Measurements from ENCODE around the gene PRX.
"Not testable (repeated sequence)": the region's sequence is repeated elsewhere in the genome, so short reads cannot be mapped to it uniquely, and the experiment has no call there.

Gene PRX

DNA sequence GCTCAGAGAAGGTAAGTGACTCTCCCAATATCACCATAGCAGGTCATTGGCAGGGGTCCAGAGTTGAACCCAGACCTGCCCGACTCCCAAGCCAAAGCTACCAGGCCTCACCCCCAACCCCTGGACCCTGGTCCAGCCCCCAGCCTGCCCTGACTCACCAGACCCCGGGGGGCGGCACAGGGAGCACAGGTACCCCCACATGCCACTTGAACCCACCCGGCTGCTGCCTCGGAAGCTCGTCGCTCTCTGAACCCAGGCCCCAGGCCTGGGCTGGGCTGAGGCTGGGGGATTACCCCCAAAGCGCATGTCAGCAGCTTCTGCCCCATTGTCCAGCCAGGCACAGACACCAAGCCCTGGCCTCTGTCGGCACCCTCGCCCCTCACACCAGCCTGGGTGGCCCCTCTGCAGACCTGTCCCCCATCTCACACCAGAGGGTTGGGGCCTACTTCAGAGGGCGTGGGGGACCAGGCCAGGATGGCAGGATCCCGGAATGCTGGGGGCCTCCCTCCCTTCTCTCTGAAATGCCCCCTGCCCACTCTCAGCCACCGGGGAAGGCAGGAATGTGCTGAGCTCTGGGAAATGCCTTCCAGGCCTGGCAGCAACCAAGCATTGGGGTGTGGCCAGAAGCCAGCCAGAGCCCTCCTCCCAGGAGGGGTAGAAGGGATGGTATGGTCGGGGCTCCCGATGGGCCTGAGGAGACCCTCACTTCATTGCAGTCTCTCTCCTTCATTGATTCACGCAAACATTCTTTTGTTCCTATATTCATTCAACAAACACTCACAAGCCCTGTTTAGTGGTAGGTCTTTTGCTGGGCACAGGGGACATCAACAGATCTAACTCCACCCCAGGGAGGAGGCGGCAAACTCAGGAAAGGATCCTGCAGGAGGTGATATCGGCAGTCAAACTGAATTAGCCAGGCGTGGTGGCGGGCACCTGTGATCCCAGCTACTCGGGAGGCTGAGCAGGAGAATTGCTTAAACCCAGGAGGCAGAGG lies 1.7 kb upstream of the PRX start:
- DNase-seq: no peak

- no peak for DNase-seq
These were observed 312 bp downstream of the PRX start for GRCh38 chr19:40412866-40413265.

DNA sequence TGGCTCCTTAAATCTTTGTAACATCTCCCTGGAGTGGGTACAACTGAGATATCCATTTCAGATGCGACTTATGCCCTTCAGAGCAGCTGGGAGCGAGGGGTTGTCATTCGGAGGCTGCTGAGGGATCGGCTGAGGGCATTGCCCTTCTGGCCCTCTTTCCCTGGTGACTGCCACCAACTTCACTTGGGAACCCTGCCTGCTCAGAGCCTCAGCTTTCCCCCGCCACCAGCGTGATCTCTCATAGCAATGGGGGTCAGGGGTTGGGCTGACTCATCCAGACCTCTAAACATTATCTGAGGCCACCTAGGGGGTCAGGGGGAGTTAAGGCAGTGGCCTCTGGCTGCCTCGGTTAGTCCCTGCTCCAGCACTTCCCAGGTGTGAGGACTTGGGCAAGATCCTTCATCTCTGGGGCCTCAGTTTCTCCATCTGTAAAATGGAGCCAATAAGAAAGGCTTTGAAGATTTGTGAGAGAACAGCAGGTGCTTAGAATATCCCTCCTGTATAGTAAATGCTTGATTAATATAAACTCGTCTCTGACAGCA lies 1.1 kb downstream of the PRX start:
- no peak for DNase-seq

DNA sequence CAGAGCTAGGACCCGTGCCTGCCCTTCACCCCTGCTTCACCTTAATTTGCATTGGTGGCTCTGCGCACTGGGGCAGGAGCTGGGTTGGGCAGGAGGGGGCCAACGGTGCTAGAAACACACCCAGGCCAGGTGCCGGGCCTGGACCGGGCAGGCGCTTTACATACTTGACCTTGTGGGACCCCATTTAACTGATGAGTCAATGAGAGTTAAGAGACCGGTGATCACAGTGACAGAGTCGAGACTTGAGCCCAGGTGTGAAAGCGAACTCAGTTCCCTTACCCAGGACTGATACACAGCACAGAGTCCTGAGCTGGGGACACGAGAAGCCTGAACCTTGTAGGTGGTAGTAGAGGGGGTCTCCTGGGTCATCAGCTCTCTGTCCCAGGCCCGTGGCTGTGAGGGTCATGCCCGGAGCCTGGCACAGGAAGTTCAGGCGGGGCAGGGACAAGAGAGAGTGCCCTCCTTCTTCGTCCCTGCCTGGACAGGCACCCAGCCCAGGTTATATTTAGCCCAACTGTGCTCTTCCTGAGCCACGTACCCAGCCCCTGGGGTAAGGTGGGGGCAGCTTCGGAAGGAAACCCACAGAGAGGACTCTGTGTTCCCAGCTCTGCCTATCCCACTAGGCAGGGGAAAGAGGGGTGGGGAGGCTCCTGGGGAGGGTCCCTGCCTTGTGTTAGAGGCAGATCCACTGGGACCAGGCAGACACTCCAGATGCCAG lies 1.9 kb downstream of the PRX start:
- DNase-seq: no peak

- DNase-seq: no peak
These were observed 3.2 kb downstream of the PRX start for GRCh38 chr19:40410030-40410389.

DNA sequence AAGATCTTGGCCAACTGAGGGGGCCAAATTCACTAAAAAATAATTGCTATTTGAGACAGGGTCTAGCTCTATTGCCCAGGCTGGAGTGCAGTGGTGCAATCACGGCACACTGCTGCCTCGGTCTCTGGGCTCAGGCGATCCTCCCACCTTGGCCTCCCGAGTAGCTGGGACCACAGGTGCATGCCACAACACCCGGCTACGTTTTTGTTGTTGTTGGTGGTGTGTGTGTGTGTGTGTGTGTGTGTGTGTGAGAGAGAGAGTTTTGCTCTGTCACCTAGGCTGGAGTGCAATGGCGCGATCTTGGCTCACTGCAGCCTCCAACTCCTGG lies 4.6 kb downstream of the PRX start:
- DNase-seq: not testable (repeated sequence)

DNA sequence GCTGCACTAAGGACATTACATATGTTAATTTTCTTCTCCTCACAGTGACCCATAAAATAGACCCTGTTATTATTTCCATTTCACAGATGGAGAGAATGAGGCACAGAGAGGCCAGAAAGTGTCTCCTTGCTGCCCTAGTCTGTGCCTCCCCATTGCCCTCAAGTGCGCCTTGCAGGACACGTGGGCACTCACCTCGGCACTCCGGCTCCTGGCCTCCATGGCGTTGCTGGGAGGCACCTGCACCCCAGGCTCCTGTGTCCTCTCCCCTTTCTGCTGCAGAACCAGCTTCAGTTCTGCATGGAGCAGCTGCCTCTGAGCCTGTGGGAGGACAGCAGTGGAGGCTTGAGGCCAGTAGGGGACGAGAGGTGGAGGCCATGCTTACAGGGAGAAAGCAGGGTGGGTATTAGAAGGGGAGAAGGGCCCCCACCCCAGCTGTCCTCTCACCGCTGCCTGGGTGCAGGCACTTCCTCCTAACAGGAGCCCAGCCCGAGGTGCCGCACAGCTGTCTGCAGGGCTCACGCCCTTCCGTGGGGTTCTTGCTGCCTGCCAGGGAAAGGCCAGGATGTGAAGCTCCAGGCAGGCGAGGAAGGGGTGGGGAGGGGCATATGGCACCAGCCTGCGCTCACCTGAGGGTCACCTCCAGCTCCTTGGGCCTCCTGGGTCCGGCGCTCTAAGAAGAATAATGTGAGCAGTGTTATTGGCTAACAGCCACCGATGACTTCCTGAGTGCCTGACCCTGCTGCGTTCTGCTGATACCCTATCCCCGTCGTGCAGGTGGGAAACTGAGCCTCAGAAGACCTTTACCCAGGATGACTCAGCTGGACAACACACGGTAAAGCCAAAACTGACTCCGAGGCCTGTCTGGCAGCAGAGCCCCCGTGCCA lies 5.2 kb downstream of the PRX start:
- DNase-seq: no peak

- peak; percentile 80 to 81 for DNase-seq
These were observed 9.8 kb downstream of the PRX start for GRCh38 chr19:40403262-40403984.

DNA sequence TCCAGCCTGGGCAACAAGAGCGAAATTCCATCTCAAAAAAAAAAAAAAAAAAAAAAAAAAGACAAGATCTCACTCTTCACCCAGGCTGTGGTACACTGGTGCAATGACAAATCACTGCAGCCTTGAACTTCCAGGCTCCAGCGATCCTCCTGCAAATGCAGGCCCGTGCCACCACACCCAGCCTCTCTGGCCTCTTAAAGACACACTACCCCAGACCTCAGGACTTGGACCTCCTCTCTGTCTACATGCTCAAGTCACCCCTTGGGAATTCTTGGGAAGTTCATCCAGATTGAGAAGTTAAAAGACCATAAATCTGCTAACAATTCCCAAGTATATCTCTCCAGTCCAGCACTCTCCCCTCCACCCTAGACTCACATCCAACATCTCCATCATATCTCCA lies 12.6 kb downstream of the PRX start:
- no peak for DNase-seq

DNA sequence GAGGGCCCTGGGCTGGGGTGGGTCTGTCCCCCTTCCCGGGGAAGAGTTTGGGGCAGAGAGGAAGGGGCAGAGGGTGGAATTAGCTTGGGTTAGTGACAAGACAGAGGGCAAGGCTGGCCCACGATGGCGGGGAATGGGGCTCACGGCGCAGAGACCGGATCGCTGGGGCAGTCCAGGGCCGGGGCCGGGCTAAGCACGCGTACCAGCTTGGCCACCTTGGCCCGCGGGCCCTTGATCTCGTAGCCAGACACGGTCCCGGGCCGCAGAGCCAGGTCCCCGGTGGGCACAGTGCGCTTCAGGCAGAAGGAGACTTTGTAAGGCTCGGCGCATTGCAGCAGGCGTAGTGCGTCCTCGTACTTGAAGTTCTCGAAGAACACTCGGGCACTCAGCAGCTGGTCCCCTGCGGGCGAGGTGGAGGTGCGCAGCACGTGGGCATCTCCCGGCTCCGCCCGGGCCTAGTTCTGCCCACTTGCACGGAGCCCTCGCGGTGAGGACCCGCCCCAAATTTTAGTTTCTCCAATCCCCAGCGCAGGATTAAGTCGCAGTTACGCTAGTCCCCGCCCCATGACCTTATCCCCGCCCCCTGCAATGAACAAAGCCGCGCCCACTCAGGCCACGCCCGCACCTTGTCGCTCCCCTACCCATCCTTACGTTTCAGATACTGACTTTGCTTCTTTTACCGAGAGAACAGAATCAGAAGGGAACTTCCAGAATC lies 14.6 kb downstream of the PRX start:
- DNase-seq: no peak

DNA sequence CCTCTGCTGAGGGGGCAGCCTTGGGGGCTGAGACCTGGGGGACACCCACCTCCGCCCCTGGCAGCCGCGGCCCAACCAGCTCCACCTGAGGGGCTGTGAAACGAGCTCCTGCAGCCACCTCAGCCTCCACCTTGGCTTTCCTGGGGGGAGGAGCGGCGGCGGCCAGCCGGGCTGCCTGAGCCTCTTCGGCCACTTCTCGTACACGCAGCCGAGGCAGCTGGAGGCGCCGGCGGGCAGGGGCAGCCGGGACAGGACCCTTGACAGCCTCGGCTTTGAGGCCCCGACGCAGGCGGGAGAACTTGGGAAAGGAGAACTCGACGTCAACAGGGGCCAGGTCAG lies 15.6 kb downstream of the PRX start:
- DNase-seq: no peak

- no peak for DNase-seq
These were observed 16.2 kb downstream of the PRX start for GRCh38 chr19:40396886-40397567.

GRCh38 chr19:40395956-40396355 lies 17.2 kb downstream of the PRX start:
- DNase-seq: no peak

- no peak for DNase-seq
These were observed 18.4 kb downstream of the PRX start for GRCh38 chr19:40394816-40395210.

DNA sequence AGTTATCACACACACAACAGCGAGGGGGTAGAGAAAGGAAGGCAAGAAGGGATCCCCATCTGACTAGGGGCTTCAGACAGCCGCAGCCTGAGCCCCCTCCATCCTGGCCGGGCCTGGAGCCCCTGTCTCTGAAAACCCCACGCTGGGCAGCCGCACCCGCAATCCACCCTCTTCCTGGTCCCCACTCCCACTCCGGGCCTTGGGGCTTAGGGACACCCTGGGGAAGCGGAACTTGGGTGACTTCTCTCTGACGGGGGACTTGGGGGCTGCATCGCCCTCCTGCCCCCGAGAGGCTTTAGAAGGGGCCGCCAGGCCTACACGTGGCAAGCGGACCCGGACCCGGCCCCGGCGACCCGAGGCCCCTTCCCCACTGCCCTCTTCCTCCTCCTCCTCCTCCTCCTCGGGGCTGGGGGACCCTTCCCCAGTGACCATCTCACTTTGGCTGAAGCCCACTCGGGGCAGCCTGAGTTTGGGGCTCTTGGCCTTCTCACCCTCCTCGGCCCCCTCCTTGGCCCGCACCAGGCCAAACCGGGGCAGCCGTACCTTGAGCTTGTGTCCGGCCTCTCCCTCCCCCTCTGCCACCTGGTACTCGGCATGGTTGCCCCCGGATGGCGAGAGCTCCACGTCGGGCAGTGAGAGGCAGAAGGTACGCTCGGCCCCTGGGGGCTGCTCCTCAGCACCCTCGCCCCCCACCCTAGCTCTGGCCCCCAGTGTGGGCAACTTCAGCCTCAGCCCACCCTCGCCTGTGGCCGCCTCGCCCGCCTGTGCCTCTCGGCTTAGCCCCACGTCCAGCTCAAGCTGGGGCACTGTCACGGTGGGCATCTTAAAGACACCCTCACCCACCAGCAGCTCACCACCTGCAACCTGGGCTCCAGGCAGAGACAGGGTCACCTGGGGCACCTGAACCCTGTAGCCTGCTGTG lies 19.0 kb downstream of the PRX start:
- DNase-seq: no peak

DNA sequence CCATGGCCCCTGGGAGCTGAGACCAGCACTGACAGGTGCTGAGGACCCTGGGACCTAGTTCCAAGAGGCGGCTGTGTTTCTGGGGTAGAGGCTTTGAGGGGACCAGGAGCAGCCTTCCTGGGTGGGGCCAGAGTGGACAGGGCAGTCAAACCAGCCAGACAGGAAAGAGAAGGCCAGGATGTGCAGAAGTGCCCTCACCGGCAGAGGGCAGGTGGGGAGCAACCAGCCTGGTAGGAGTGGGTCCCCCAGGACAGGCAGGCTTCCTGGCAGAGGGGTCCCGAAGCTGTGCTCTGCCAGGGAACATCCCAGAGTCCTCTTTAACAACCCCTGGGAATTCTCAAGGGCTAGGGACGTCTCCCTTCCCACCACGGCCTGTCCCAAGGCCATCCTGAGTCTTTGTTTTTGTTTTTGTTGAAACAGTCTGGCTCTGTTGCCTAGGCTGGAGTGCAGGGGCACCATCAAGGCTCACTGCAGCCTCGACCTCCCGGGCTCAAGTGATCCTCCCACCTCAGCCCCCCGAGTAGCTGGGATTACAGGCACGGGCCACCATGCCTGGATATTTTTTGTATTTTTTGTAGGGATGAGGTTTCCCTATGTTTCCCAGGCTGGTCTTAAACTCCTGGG lies 20.2 kb downstream of the PRX start:
- DNase-seq: no peak

DNA sequence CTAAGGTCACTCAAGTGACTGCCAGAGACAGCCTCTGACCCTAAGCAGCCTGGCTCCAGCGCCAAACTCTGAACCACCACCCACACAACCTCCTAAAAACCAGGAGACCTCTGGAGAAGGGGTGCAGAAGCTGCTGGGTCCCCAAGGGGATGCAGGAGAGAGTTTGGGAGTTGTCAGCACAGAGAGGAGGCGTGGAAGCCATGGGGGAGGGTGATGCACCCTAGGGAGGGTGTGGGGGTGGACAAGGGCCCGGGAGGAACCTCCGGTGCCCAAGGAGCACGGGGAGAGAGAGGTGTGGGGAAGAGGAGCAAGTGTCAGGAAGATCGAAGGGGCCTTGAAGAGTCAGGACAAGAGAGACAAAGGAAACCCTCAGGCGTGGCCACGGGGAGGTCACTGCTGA lies 21.1 kb downstream of the PRX start:
- no peak for DNase-seq

DNA sequence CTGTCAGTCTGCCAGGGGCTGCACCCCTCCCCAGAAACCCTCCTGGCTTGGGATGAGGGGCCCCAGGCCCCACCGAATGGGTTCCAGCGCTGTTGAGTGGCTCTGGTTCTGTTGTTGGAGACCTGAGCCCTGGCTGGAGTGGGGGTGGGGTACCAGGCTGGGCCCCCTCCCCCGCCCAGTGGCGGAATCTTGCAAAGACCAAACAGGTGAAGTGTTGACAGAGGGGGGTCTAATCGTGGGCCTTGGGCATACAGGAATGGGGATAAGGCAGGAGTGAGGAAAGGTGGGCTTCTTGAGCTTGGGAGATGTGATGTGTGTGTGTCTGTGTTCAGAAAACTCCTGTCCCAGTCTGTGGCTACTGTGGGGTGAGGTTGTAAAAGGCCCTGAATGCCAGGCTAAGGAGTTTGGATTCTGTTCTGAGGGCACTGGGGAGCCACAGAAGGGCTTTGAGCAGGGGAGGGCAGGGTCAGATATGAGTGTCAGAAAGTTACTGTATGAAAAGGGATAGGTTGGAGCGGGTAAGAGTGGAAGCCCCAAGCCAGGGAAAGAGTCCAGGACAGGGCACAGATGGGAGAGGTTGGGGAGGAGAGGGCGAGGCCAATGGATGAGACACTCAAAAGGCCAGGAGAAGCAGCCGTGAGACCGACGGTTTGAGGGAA lies 23.0 kb downstream of the PRX start, which contains the start of gene HIPK4:
TSS of gene HIPK4 (minus strand) at position 98 of the 659 bp plus-strand sequence. CDS start 279 bp downstream, outside the sequence.
- DNase-seq: no peak

All from bone marrow (tissue), 2 donors.